Loucy (cell line): ENCODE data around the gene NIP7.

Source experiments
- H2AFZ ChIP-seq: fragments of 200-600 bp; sonication (generic); 2 replicates; pipeline ENCODE4 v1.6.0; 2016; ENCODE audit warnings: antibody characterized with exemption, mild to moderate bottlenecking, low read length, moderate library complexity
- H3F3A ChIP-seq: fragments of 200-600 bp; 2 replicates; pipeline ENCODE4 v1.6.0; 2016; ENCODE audit warnings: antibody characterized with exemption, low read depth, mild to moderate bottlenecking
- H3K27me3 ChIP-seq: fragments of 200-600 bp; sonication (generic); 2 replicates; pipeline ENCODE4 v1.6.1; 2014; ENCODE audit warnings: low read length, mild to moderate bottlenecking; ENCODE audit not compliant: insufficient read depth, poor library complexity, severe bottlenecking
- H3K36me3 ChIP-seq: fragments of 200-600 bp; sonication (generic); 2 replicates; pipeline ENCODE4 v1.6.1; 2016; ENCODE audit warnings: low read length; ENCODE audit not compliant: insufficient read depth
- H3K4me1 ChIP-seq: fragments of 200-600 bp; sonication (generic); 2 replicates; pipeline ENCODE4 v1.5.1; 2014; ENCODE audit warnings: low read length, mild to moderate bottlenecking; ENCODE audit not compliant: insufficient read depth, poor library complexity, severe bottlenecking
- H3K4me2 ChIP-seq: fragments of 200-600 bp; sonication (generic); 2 replicates; pipeline ENCODE4 v1.6.0; 2014; ENCODE audit warnings: antibody characterized with exemption, low read length, low read depth, mild to moderate bottlenecking; ENCODE audit not compliant: poor library complexity, severe bottlenecking
- H3K4me3 ChIP-seq: fragments of 200-600 bp; sonication (generic); 2 replicates; pipeline ENCODE4 v1.5.1; 2014; ENCODE audit warnings: low read length, mild to moderate bottlenecking, mixed read lengths; ENCODE audit not compliant: poor library complexity, severe bottlenecking
- H3K79me2 ChIP-seq: fragments of 200-600 bp; sonication (generic); 2 replicates; pipeline ENCODE4 v1.6.1; 2014; ENCODE audit warnings: low read length; ENCODE audit not compliant: insufficient read depth
- H3K9ac ChIP-seq: fragments of 200-600 bp; sonication (generic); 2 replicates; pipeline ENCODE4 v1.6.0; 2014; ENCODE audit warnings: mild to moderate bottlenecking, low read depth, low read length, moderate library complexity; ENCODE audit not compliant: poor library complexity, severe bottlenecking
- H3K9me2 ChIP-seq: fragments of 200-600 bp; sonication (generic); replicated peaks from 2 replicates; pipeline ENCODE4 v1.6.1; 2016; ENCODE audit warnings: low read depth, low read length, mixed read lengths
- H3K9me3 ChIP-seq: fragments of 200-600 bp; sonication (generic); 2 replicates; pipeline ENCODE4 v1.6.1; 2014; ENCODE audit warnings: mild to moderate bottlenecking, antibody characterized with exemption, low read length, low read depth; ENCODE audit not compliant: insufficient read depth
- H4K20me1 ChIP-seq: fragments of 200-600 bp; sonication (generic); 2 replicates; pipeline ENCODE4 v1.6.0; 2014; ENCODE audit warnings: antibody characterized with exemption, low read length, mild to moderate bottlenecking; ENCODE audit not compliant: insufficient read depth, poor library complexity, severe bottlenecking
- CTCF ChIP-seq: fragments of 200-600 bp; sonication (generic); conservative IDR thresholded peaks from 2 replicates; pipeline ENCODE4 v1.5.1; 2014; ENCODE audit warnings: mild to moderate bottlenecking, antibody characterized with exemption, low read length
- EZH2phosphoT487 ChIP-seq: fragments of 200-600 bp; IDR thresholded peaks from 2 replicates; pipeline ENCODE4 v1.6.1; 2018; ENCODE audit warnings: antibody characterized with exemption, mild to moderate bottlenecking, moderate library complexity, borderline replicate concordance

Gene NIP7

GRCh38 chr16:69346683-69347082 lies 7.1 kb downstream of the NIP7 start:
- Histone ChIP-seq H2AFZ (no peak overlapping the region), H3F3A (no peaks in the 10 kb centered on the region), H3K79me2 (peaks cover 11% of the 10 kb centered on the region), H3K4me1 (peaks cover 5% of the 10 kb centered on the region), H3K4me2 (no peak overlapping the region), H4K20me1 (no peaks in the 10 kb centered on the region), H3K4me3 (no peak overlapping the region), H3K9me3 (no peaks in the 10 kb centered on the region), H3K36me3 (peaks cover 6% of the 10 kb centered on the region; the same call in 1 of the 2 replicates), H3K9me2 (no peaks in the 10 kb centered on the region), H3K9ac (no peak overlapping the region), H3K27me3 (no peaks in the 10 kb centered on the region)
- no peak for TF ChIP-seq EZH2phosphoT487
- TF ChIP-seq CTCF = no peak

GRCh38 chr16:69348222-69348621 lies 8.7 kb downstream of the NIP7 start:
- Histone ChIP-seq H3K9ac (no peak overlapping the region), H3K27me3 (no peaks in the 10 kb centered on the region), H2AFZ (no peak overlapping the region), H3K9me2 (no peaks in the 10 kb centered on the region), H4K20me1 (no peaks in the 10 kb centered on the region), H3K79me2 (peaks cover 4% of the 10 kb centered on the region; the same call in 1 of the 2 replicates), H3K36me3 (peaks cover 3% of the 10 kb centered on the region; the same call in 1 of the 2 replicates), H3K4me1 (no peaks in the 10 kb centered on the region), H3K4me2 (no peak overlapping the region), H3K4me3 (no peak overlapping the region), H3F3A (no peaks in the 10 kb centered on the region), H3K9me3 (no peaks in the 10 kb centered on the region)
- TF ChIP-seq CTCF = no peak
- TF ChIP-seq EZH2phosphoT487 = no peak

- no peaks in the 10 kb centered on the region for H3K9me2 ChIP-seq
- no peak for TF ChIP-seq EZH2phosphoT487
- no peak for TF ChIP-seq CTCF
- H3K27me3 ChIP-seq = no peaks in the 10 kb centered on the region
- no peaks in the 10 kb centered on the region for H3K36me3 ChIP-seq
- H3K9me3 ChIP-seq = no peaks in the 10 kb centered on the region
- H3K4me2 ChIP-seq = no peak overlapping the region
- H3K9ac ChIP-seq = no peak overlapping the region
- no peaks in the 10 kb centered on the region for H3K79me2 ChIP-seq
- no peaks in the 10 kb centered on the region for H4K20me1 ChIP-seq
- no peak overlapping the region for H3K4me3 ChIP-seq
- H3K4me1 ChIP-seq = no peaks in the 10 kb centered on the region
- no peak overlapping the region for H2AFZ ChIP-seq
- no peaks in the 10 kb centered on the region for H3F3A ChIP-seq
Observed at GRCh38 chr16:69349536-69349935, 10.0 kb downstream of the NIP7 start.
